ENCODE results near the gene METTL8.
"Not testable (repeated sequence)": the region's sequence is repeated elsewhere in the genome, so short reads cannot be mapped to it uniquely, and the experiment has no call there.

METTL8 gene

DNA sequence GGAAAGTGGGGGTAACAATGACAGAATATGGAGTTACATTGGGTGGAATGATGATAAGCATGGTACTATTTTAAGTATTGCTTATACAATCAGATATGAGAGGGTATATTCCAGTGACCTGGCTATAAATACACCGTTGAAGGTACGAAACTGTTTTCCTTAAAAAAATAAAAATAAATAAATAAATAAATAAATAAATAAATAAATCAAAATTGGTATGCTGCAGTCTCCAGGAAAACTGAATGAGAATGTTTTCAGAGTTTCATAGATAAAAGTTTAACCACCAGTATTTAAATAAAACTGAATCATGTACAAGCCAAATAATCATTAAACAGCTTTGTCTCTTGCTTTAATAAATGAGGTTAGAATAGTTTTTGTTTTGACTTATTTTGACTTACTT lies 71.4 kb downstream of the METTL8 start:
- TF ChIP-seq POLR2A (IDR thresholded peaks at IDR 0.05; ENCODE audit: low read length) (no peak), GATA1 (IDR thresholded peaks at IDR 0.05; ENCODE audit: low read depth, low read length) (no peak)
- no peak for DNase-seq

DNA sequence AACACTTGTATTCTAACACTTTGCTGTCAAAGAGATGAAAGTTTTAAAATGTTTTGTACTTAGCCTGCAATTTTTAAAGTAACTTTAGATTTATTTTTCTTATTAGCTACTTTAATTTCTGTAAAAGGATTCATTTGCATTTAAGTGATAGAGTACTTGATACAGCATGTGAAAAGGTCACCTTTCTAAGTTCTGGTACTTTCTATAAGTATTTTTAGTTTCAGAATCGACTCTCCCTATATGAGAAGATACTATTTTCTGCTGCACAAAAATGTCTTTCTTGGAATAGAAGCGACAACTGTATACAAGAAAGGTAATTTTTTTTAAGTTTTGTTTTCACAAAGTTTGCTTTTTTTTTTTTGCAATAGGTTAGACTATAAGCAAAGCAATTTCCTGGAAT lies 72.9 kb downstream of the METTL8 start:
- no peak for TF ChIP-seq POLR2A (IDR thresholded peaks at IDR 0.05; ENCODE audit: low read length)
- no peak for TF ChIP-seq GATA1 (IDR thresholded peaks at IDR 0.05; ENCODE audit: low read depth, low read length)
- no peak for DNase-seq

DNA sequence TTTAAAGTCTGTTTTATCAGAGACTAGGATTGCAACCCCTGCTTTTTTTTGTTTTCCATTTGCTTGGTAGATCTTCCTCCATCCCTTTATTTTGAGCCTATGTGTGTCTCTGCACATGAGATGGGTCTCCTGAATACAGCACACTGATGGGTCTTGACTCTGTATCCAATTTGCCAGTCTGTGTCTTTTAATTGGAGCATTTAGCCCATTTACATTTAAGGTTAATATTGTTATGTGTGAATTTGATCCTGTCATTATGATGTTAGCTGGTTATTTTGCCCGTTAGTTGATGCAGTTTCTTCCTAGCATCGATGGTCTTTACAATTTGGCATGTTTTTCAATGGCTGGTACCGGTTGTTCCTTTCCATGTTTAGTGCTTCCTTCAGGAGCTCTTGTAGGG lies 80.0 kb downstream of the METTL8 start:
- not testable (repeated sequence) for DNase-seq

DNA sequence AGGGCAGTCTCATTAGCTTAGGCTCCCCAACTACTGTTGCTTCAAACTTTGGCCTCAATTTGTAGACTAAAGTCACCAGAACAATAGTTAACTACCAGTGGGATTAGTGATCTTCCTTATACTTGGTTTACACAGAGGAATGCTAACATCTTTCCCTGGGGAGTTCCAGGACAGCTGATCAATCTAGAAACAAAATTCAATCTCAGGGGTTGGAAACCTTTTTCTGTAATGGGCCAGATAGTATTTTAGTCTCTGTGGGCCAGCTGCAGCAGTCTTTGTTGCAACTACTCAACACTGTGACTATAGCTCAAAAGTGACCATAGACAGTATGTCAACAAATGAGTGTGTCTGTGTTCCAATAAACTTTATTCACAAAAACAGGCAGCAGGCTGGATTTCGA lies 85.7 kb downstream of the METTL8 start:
- TF ChIP-seq GATA1 (IDR thresholded peaks at IDR 0.05; ENCODE audit: low read depth, low read length) (no peak), POLR2A (IDR thresholded peaks at IDR 0.05; ENCODE audit: low read length) (no peak)
- DNase-seq, result no peak

DNA sequence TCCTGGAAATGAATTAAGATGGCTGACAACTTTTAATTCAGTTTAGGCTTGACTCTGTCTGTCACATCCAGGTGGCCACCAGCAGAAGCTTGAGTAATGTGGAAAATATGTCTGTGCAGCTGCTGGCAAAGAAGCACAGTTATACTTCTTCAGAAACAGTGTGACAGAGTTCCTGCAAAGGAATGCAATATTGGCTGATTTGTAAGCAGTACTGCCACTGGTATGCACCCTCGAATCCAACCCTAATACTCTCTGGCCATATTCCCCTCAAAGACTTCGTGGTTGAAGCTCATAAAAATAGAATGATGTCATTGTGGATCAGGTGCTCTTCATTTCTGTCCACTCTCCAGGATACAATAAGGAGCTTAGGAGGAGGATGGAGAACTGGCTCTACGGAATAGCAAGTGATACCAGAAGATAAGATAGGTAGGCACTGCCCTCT lies 86.2 kb downstream of the METTL8 start:
- TF ChIP-seq POLR2A (IDR thresholded peaks at IDR 0.05; ENCODE audit: low read length) (no peak), GATA1 (IDR thresholded peaks at IDR 0.05; ENCODE audit: low read depth, low read length) (no peak)
- no peak for DNase-seq

DNA sequence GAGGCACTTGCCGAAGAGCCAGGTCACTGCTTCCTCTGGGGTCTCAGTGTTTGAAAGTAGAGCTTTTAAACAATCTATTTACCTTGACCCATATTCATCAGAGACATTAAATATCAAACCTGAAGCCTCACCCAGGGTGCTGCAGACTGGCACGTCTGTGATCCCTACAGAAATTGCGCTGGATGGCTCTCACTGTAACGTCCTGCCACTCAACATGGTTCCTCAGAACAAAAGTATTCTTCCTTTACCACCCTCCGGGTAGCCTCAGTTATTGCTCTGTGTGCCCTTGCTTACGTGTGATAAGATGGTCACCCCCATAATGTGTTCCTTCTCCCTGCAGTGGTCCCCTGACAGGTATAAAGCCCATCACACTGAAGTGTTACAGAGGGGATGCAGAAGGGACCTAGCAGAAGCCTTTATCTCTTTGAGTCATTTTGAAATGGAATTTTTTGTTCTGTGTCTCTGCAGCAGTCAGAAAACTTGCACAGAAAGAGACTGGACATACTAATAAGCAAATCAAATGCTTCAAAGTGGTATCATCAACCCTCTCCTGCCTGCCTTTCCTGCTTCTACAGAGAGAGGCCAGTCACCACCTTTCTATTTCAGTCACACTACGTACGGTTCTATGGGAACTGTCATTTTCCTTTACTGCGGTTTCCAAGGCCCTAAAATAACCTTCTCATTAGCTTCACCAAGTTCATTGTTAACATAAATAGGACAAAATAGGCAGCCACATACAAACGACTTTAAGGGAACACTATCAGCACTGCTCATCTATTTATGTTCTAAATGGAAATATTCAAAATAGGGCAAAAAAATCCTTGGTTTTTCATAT lies 86.8 kb downstream of the METTL8 start:
- DNase-seq, result no peak
- TF ChIP-seq GATA1 (IDR thresholded peaks at IDR 0.05; ENCODE audit: low read depth, low read length), result no peak
- TF ChIP-seq POLR2A (IDR thresholded peaks at IDR 0.05; ENCODE audit: low read length), result no peak

DNA sequence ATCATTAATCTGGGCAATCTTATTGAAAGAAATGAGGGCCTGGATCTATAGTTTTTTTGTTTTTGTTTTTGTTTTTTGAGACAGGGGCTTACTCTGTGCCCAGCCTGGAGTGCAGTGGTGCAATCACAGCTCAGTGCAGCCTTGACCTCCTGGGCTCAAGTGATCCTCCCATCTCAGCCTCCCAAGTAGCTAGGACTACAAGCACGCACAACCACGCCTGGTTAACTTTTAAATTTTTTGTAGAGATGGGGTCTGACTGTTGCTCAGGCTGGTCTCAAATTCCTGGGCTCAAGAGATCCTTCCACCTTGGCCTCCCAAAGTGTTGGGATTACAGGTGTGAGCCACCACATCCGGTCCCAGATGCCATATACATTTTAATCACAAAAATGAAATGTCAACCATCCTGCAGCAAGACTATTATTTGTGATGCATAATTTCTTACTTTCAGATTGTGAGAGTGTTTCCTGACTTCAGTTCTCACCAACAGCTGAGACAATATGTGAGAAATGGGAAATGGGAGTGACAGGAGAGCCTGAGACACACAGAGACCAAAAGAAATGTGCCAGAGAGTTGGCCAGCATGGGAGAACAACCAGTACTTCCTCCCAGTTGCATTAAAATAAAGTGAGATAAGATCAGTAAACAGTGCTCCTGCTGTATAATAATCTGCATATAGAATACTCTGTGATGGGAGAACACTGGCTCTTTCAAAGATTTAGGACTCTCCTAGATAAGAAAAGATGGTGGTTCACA lies 87.6 kb downstream of the METTL8 start:
- TF ChIP-seq GATA1 (IDR thresholded peaks at IDR 0.05; ENCODE audit: low read depth, low read length), result no peak
- no peak for TF ChIP-seq POLR2A (IDR thresholded peaks at IDR 0.05; ENCODE audit: low read length)
- no peak for DNase-seq

DNA sequence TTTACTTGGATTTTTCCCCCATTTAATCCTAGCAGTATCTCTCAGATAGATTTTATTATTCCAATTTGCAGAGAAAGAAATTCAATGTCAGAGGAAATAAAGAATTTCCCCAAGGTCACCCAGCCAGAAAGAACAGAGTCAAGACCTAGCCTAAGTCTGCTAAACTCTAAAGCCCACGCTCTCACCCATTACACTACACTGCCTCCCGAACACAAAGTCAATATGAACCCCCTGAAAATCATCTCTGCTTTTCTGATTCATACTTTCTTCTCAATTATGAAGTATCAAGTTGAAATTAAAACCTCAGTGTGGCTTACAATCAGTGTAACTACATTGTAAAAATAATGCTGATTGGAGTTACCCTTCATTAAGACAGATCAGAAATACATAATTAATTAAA lies 89.6 kb downstream of the METTL8 start:
- TF ChIP-seq GATA1 (IDR thresholded peaks at IDR 0.05; ENCODE audit: low read depth, low read length), result no peak
- no peak for TF ChIP-seq POLR2A (IDR thresholded peaks at IDR 0.05; ENCODE audit: low read length)
- no peak for DNase-seq

DNA sequence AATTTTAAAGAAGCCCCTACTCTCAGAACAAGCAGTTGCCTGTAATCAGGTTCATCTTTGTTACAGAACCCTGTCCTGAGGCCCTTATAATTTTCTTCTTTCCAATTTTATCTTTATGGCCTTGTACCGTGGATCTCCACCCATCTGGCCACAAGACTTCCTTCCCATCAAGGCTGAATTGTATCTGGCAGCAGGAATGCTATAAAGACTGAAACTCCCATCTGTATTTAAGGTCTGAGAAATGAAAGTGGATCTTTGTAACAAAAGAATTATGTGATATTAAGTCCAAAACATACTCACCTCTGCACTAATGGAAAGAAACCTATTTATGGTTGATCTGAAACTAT lies 91.8 kb downstream of the METTL8 start:
- DNase-seq, result no peak
- TF ChIP-seq GATA1 (IDR thresholded peaks at IDR 0.05; ENCODE audit: low read depth, low read length), result no peak
- TF ChIP-seq POLR2A (IDR thresholded peaks at IDR 0.05; ENCODE audit: low read length), result no peak

DNA sequence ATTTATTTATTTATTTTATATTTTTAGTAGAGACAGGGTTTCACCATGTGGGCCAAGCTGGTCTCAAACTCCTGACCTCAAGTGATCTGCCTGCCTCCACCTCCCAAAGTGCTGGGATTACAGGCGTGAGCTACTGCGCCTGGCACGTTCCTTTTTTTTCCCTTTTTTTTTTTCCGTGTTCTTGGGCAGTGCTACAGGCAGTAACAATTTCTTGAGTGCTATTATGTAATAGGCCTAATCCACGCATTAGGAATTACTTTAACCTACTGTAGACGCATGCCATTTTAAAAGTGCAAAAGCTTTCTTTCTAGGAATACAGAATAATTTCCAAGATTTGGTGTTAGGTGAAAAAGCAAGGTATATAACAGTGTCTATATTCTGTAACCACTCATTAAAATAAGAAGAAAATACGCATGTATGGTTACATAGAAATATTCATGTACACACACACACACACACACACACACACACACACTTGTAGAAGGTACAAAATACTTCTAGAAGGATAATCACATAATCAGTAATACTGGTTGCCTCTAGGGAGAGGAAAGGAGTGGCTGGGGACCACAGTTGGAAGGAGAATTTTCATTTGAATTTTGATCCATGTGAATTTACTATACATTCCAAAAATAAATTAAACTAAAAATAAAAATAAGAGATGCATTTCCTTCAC lies 92.3 kb downstream of the METTL8 start:
- no peak for DNase-seq
- no peak for TF ChIP-seq GATA1 (IDR thresholded peaks at IDR 0.05; ENCODE audit: low read depth, low read length)
- no peak for TF ChIP-seq POLR2A (IDR thresholded peaks at IDR 0.05; ENCODE audit: low read length)

DNA sequence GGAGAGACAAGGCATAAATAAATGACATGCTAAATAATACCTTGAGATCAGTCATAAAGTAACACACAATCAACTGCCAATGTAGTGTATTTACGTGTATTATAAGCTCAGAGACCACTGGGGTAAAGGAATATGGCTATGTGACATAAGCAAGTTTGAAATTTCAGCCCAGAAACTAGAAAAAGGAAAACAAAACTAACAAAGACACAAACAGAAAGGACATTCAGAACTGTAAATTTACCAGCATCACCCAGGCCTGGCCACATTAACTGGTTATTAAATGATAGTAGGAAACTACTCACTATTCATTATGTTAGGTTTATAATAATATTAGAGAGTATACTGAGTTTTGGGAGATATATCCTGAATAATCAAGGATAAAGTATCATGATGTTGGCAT lies 98.8 kb downstream of the METTL8 start:
- TF ChIP-seq POLR2A (IDR thresholded peaks at IDR 0.05; ENCODE audit: low read length) (no peak), GATA1 (IDR thresholded peaks at IDR 0.05; ENCODE audit: low read depth, low read length) (no peak)
- DNase-seq, result no peak

DNA sequence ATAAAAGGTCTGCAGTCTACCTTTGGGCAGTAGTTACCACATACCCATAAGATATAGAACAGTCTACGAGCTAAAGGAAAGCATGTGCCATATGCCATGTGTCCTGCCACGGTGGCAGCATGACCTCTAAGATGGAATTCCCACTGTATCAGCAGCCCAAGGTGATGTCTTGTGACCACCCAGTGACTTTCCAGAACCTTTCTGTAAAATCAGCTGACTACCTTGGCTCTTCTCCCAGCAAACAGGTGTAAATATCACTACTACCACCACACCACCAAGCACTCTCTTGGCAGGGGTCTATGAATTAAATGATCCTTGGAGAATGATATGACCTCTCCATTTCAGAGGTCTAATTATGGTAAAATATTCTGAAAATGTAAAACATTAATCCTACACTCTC lies 99.6 kb downstream of the METTL8 start:
- no peak for TF ChIP-seq POLR2A (IDR thresholded peaks at IDR 0.05; ENCODE audit: low read length)
- TF ChIP-seq GATA1 (IDR thresholded peaks at IDR 0.05; ENCODE audit: low read depth, low read length), result no peak
- no peak for DNase-seq

DNA sequence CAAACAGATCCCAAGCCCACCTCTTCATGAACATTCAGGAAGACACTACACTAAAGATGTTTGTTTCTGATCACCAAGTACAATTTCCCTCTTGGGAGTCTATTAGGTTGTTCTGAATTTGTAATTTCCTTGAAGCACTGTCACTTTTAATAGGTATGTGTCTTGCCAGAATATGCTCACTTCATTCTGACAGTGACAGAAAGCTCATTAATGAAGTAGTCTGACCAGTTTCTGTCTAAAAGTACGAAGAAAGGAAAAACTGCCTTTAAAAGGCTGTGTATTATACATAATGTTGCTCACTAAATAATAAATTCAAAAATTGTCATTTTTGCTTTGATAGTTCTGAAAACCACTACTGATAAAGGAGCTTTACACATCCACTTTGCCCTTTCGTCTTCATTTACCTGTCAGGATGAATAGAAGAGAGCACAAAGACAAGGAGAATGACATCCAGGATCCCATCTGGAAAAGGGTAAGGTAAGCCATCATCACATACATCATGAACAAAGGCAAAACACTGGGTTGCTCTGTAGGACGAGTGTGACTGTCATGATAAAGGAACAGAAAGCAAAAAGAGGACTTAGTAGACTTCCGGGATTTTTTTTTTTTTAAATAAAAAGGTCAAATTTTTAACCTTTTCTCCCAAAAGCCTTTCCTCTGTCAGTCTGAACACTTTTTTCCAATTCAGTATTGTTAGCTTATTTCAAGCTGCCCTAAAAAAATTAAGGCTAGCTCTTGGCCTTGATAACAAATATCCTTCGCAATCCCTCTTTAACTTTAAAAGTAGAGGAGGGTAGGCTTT lies 103.4 kb downstream of the METTL8 start:
- no peak for DNase-seq
- TF ChIP-seq GATA1 (IDR thresholded peaks at IDR 0.05; ENCODE audit: low read depth, low read length) (no peak), POLR2A (IDR thresholded peaks at IDR 0.05; ENCODE audit: low read length) (no peak)

DNA sequence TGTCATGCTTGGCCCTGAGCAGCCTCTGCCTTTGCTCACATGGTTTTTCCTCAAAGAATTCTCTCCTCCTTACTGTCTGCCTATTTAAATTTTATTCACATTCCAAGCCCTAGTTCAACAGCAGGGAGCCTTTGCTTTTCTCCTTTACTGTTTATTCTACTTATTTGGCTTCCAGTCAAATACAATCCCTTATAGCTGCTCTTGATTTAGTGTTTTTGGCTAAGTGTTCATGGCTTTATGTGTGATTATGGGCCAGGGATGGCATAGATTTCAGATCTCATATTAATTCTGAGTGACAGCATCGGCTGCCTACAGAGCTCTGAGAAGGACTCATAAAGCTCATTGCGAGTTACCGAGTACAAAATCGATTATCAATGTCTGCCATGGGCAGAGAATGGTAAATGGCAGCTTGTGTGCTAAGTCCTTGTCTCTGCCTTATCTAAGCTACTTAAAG lies 106.7 kb downstream of the METTL8 start:
- DNase-seq, result no peak
- no peak for TF ChIP-seq POLR2A (IDR thresholded peaks at IDR 0.05; ENCODE audit: low read length)

Measured in erythroblast (primary cell).